NCI-H446 (cell line): ENCODE data around the gene EMILIN3.

Experiments used
- DNase-seq, 2 experiments: peaks; one replicate each; lab custom pipeline; 2025; lab: John Stamatoyannopoulos, UW

Gene EMILIN3, protein sequence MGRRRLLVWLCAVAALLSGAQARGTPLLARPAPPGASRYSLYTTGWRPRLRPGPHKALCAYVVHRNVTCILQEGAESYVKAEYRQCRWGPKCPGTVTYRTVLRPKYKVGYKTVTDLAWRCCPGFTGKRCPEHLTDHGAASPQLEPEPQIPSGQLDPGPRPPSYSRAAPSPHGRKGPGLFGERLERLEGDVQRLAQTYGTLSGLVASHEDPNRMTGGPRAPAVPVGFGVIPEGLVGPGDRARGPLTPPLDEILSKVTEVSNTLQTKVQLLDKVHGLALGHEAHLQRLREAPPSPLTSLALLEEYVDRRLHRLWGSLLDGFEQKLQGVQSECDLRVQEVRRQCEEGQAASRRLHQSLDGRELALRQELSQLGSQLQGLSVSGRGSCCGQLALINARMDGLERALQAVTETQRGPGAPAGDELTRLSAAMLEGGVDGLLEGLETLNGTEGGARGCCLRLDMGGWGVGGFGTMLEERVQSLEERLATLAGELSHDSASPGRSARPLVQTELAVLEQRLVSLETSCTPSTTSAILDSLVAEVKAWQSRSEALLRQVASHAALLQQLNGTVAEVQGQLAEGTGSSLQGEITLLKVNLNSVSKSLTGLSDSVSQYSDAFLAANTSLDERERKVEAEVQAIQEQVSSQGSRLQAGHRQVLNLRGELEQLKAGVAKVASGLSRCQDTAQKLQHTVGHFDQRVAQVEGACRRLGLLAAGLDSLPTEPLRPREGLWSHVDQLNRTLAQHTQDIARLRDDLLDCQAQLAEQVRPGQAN

DNA sequence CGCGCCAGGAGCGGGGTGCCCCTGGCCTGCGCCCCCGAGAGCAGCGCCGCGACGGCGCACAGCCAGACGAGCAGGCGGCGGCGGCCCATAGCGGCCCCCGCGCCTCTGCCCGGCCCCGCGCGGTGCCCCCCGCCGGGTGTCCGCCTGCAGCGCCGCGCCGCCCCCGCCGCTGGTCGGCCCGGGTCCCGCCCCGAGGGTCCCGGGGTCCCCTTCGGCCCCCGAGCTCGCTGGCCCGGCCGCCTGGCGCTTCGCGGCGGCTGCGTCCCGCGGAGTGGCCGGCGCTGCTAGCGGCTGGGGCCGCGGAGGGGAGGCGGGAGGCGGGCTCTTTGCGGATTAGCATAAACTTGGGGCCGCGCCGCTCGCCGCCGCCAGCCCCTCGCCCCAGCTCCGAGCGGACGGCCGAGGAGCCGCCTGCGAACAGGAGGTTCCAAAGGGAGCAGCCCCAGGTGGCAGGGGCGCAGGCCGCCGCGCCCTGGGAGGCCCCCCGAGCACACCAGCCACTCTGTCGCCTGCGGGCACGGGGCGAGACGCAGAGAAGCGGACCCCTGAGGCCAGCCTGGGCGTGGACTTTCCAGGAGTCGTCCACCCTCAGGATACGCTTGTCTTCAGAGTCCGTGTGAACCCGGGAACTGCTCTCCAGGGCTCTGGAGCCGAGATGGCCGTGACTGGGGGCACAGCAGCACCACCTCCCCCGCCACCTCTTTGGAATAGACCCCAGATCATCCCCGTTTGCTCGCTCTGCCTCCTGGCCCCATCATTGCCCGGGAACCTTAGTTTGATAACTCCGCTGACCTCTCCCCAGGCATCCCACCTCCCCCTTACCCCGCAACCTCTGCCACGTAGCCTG lies at the start of gene EMILIN3:
TSS of gene EMILIN3 (minus strand) at position 273 of the 847 bp plus-strand sequence. CDS start at position 89, 184 bp downstream.
- no peak for DNase-seq

DNA sequence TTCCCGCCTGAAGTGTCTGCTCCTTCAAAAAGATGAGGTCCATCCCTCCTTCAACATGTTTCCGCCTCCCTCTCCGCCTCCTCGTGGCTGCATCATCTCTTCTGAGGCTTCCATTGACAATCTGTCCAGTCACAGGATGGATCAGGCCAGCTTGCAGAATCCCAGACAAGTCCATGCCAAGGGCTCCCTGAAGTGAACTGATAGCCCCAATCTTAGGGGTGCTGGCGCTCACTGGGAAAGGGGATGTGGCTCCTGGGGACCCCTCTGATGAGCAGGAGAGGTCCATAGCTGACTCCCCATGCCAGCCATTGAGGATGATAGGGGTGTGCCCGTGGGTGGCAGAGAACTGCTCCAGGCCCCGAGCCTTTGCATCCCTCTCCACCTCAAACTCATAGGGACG lies 48.6 kb upstream of the EMILIN3 start:
- no peak for DNase-seq

DNA sequence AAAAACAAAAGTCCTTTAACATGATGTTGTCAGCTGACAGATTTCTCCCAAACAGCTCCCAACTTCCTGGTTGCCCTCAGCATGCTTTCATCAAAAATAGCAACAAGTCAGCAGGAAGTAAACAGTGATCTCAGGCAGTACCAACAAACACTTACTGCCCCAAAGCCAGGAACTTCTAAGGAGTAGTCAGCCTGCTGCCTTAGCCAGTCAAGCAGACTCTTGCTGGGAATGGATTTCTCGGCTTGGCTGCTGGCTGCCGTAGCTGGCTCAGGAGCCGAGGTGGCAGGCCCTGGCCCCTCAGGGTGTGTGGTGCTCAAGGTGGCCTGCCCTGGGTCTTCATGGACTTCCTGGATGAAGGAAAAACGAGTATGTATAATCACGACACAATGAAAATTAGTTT lies 46.6 kb upstream of the EMILIN3 start:
- DNase-seq: no peak

DNA sequence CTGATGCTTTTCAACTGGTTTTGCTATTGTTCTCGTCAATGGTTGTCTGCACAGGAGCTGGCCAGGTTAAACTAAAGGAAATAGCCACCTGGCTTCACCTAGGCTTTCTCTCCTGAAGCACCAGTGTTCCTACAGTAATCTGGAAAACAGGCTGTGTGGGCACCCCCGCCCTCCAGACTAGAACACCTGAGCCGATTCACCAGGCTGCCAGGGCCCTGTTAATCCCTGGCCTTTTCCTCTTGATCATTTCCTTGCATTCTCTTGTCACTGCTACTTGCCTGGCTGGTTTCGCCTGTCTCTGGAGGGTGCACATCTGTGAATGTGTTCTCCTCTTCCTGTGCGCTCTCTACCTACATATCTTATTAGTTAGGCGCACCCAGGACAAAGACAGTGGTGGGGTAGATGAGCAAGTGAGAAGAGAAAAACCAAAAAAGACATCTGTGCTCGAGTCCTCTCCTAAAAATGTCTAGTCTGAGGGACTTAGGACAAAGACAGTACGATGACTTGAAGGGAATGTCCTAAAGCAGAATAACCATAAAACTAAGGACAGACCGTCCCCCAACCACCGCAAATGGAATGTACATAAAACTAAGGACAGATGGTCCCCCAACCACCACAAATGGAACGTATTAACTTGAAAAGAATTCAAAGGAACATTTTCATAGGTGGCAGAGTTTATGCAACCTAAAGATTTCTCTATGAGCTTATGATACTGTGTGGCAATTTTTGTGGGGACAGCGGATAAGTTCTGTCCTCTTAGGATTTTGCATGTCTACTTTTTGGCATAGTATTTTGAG lies 45.9 kb upstream of the EMILIN3 start:
- DNase-seq: no peak

DNA sequence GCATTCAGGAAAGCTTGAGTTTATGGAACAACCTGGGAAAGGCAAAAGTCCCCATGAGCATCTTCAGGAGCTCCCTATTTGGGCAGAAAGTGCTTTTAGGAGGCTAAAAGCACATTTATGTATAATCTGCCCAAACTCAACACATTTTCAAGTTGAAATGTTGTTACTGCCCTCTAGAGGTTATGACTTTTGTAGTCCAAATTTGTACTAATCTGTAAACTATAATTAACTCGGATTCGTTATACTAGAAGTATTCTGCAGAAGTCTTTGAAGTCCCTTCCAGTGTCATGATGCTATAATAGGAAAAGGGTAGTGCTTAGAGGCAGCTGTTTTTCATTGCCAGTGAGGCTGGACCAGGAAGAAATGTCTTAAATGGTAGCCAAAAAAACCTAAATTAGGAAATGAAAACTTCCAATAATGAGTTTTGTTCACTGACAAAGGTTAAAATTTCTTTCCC lies 44.8 kb upstream of the EMILIN3 start:
- peak in 1 of 2 experiments; percentile 22 for DNase-seq

DNA sequence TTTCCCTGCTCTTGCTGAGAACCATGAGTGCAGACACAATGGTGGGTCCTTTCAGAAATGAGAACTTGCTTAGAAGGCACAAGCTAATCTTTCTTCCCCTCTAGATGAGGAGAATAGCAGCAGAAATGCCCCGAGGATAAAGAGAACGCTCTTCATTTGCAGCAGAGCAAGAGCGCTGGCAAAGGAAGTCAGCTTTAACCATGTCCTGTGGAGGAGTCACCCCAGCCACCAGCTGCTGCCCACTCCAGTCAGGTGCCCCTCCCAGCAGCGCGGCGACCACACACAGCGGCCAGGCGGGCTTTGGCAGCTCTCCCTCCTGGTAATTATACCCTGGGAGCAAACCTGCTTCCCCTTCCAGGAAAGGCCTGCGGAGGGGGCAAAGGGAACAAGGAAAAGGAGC lies 42.4 kb upstream of the EMILIN3 start:
- peak; percentile 64 to 76 for DNase-seq

DNA sequence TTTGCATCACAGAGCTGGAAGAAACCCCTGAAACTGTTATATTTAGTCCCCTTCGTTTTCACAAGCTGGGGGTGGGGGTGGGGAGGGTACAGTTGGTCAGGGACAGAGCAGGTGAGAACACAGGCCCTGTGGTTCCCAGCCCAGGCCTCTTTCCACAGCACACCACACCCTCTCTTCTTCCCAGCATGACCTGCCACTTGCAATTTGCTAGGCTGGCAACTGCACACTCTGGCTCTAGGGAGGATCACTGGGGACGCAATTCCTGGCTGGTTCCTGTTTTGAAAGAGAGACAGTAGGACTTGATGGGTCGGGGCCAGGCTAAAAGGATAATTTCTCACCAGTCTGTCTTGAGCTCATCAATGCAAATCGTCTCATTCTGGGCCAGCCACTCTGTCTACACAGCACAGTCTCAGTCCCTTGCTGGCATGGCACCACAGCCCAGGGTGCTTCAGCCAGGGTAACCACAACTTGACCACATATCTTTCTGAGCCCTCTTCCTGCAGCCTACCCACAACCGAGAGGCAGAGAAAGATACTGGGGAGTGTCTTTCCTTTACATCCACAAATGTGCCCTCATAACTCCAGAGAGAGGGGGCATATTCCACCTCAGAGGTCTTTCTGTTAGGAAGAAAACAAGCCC lies 41.7 kb upstream of the EMILIN3 start:
- DNase-seq: peak in 1 of 2 experiments; percentile 34

DNA sequence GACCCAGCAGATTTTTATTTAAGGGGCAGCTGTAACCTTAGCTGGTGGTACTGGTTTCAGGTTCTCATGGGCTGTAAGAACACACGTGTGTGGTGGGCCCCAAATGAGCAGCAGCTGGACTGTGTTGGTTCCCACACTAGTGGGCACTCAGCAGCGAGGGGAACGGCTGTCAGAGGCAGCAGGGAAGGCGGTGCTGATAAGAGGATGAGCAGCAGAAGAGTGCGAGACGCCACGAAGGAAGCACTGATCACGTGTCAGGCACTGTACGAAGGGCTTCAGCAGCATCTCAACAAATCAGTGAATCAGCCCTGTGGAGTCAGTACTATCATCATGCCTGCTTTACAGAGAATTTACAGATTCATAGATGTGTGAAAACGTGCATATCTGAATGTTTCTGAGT lies 41.0 kb upstream of the EMILIN3 start:
- no peak for DNase-seq

DNA sequence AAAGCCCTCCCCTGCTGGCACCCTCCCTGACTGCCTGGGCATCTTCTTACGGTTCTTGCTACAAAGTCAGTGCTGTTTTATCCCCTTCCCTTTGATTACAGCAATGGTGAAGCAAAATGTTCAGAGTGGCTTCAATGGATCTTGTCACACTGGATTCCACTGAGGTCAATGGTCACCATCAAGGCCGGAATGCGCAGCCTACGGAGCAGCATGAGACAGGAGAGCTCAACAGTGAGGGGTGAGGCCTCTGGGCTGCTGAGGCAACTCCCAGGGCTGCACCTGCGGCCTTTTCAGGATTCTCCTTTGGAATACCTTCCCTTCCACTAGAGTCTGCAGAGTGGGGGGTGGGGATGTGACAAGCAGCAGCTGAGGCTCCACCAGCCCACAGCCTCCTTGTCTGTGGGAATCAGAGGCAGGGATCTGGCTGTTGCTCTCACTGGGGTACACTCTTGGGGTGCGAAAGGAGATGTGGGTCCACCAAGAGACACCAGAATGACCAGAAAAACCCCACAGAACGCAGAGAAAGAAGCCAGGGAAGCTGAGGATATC lies 40.4 kb upstream of the EMILIN3 start:
- DNase-seq: no peak

DNA sequence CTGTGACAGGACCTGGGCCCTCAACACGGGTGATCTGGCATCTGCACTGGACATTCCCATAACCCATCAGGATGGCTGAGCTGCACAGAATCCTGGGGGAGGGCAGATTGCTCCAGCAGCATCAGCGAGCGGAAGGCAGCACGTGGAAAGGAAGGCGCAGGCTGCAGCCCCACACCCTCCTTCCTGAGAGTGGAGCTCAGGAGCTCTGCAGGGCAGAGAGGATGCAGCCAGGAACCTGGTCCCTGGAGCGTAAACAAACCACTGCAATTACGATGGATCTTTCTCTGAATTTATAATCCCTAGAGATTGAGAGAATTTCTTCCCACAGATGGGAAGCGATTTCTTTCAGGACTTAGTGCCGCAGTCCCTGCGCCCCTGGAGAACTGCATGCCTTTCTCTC lies 39.7 kb upstream of the EMILIN3 start:
- DNase-seq: no peak

DNA sequence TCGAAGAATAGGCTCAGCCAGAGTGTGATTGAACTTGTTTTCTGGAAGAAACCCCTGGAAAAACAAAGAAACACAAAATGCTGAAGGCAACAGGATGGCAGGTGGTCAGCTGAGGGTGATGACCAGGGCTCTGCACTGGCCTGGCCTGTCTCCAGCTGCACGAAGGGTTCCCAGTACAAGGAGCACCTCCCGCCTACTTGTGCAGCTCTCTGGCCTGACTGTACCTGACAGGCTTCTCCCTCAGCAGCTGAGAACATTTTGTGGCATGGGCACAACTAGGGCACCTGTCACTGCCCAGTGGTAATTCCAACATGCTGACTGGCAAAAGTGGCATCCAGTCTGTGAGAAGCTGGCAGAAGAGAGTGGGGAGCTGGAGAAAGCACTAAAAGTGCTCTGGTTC lies 38.8 kb upstream of the EMILIN3 start:
- DNase-seq: no peak

DNA sequence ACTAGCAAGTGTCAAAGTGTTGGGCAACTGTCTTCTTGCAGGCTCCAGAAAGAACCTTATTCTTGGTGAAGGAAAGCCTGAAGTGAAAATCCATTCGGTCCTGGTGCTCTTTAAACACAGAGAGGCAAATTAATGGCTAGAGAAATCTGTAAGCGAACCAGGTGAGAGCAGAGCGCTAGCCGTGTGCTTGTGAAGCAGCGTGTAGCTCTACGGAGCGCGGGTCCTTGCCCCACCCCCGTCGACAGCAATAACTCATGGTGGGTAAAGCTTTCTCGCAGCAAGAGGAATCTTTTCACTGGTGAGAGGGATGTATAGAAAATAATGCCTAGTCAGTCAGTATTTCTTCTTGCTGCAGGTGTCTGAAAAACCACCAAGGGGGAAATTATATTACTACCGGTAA lies 37.0 kb upstream of the EMILIN3 start:
- no peak for DNase-seq

DNA sequence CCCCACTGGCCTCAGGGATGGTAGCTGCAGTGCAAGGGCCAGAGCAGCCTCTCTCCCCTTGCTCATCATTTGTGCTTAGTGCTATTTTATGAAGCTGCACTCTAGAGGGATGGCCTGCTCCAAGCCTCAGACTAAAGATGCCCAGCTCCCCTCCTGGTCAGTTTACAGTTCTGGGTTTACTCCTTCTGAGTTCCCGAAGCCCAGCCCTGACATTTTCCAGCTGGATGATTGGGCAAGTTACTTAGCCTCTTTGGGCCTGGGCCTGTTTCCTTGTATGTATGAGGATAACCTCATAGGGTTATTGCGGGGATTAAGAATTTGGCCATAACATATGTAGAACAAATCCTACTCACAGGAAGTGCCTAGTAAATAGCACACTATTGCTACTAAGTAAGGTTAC lies 31.8 kb upstream of the EMILIN3 start:
- no peak for DNase-seq

DNA sequence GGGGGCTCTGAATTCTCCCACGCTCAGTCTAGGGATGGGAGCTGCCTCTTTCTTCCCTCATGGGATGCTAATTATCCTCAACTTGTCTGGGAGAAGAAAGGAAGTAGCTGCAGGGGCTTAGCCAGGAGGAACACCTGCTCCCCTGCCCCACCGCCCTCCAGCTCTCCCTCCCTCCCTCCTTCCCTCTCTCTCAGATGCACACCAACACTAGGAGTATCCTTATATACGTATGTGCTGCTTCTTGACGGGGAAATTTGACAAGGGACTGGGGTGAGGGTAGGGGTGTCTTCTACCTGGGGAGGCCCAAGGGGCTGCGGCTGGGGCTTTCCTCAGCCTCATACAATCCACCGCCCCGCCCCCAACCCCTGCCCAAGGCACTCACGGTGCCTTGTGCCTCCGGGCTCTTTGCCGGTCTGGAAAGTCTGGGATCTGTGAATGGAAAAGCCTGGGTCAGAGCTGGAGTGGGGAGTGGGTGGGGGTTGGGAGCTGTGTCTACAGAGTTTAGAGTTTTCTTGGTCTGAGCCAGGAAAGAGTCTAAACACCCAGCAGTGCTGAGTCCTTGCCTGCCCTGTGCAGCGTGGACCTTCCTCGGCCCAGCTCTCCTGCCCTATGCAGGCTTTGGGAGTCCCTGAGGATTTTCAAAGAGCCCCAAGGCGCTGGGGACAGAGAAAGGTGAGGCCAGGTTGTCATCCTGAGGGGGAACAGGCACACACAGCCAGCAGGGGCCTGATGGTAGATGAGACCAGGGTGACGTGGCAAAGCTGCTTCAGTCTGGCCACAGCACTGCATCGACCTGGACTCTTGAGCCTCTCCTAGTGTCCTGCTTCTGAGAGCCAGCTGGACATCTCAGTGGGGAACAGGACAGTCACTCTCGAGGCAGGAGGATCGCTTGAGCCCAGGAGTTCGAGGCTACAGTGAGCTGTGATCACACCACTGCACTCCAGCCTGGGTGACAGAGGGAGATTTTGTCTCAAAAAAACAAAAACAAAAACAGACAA lies 29.3 kb upstream of the EMILIN3 start:
- DNase-seq: no peak

DNA sequence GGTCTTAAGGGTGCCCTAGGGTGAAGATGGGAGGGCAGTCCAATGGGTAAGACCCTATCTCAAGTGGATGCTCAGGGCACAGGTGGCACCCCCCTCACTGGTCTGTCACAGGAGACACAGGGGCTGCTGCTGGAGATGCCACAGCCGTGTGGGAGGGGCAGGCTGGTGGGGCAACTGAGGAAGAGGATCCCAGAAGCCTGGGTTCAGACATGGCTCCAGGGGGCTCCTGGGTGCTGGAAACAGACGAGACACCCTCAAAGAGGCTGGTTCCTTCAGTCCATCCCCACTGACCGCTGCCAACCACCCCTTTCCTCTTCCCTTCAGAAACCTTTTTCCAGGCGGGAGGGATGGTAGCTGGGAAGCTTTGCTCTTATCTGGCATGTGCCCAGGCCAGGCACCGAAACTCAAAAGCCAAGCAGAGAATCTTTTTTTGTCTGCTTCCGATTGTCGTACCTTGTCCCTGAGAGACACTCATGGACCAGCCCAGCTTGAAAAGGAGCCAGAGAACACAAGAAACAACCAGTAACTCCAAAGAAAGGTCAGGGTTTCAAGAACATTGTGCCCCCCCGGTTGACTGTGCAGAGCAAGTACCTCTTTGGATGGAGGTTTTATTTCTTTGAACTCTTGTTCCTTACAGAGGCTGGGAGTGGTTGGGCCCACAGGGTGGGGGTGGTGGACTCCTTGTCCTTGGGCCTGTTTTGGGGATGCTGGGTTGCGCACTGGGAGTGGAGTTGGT lies 28.5 kb upstream of the EMILIN3 start:
- no peak for DNase-seq

DNA sequence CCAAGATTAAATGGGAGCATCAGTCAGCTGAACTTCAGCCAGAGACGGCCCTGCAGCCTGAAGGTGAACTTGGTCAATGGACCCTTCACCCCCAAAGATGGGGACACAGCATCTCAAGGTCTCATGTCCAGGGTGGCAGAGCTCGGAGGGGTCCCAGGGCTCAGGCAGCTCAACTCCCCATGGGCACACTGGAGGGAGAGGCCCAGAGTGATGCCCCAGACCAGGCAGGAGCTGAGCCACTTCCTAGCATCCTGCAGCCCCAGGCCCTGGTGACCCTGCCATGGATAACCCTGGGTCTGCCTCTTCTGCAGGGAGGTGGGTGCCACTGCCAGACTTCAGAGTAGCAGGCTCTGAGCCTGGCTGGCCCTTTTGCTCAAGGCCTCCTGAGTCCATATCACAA lies 27.5 kb upstream of the EMILIN3 start:
- DNase-seq: no peak

DNA sequence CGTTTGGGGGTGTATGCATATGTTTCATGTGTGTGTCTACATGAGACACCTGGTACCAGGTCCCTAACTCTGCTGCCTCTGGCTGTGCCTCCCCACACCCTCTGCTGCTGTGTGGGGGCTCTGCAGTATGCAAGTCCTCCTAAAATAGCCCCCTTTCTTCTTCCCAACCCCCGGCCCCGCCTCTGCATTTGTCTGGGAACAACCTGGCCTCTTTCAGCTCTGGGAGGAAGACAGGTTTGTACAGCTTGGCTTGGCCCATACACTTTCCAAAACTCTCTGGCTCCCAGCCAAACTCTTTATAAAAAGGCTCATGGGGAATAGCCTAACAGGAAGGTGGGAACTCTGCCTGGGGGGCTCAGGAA lies 27.1 kb upstream of the EMILIN3 start:
- no peak for DNase-seq

DNA sequence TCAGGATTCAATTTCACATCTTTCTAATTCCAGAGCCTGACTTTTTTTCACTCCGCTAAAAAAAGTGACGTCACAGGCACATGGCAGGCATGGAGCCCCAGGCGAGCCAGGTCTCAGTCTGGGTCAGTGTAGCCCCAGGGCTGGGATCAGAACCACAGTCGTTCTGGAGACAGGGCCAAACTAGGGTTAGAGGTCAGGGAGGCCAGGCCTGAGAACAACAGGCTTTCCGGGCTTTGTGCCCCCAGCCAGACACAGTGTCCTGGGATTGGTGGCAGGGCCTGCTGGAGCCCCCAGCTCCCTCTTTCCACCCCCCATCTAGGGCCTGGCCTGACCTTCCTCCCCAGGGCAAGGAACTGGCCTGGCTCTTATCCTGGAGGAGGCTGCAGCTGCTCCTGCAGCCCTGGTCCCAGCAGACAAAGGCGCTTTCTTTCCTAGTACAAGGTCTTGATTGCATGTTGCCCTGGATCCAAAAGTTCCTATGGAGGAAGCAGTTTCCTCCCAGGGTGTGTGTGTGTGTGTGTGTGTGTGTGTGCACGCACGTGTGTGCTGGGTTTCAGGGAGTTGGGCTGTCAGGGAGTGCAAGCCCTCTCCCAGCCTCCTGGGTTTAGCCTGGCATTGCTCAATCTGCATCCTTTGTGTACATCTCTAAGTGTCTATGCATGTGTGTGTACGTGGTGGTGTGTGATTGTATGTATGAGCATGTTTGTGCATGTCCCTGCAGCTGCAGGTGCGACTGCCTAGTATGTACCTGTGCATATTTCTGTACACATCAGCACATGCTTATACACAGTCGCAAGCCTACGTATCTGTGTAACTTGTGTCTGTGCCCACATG lies 26.5 kb upstream of the EMILIN3 start:
- DNase-seq: no peak
